ENCODE data around the gene LPP.

DNA sequence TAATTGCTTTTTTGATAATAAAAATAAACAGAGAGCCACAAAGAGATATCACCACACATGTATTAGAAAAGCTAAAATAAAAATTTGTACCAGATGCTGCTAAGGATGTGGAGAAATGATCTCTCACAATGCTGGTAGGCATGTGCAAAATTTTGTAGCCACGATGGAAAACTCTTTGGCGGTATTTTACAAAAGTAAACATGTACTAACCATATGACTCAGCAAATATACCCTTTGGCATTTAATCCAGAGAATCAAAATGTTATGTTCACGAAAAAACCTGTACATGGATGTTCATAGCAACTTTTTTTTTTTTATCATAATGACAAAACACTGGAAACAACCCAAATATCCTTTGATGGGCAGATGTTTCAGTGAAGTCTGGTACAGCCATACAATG lies 261.2 kb downstream of the LPP start:
- no peak for TF ChIP-seq POLR2A (IDR thresholded peaks at IDR 0.05; ENCODE audit: low read depth)
- TF ChIP-seq, protein P1, sequence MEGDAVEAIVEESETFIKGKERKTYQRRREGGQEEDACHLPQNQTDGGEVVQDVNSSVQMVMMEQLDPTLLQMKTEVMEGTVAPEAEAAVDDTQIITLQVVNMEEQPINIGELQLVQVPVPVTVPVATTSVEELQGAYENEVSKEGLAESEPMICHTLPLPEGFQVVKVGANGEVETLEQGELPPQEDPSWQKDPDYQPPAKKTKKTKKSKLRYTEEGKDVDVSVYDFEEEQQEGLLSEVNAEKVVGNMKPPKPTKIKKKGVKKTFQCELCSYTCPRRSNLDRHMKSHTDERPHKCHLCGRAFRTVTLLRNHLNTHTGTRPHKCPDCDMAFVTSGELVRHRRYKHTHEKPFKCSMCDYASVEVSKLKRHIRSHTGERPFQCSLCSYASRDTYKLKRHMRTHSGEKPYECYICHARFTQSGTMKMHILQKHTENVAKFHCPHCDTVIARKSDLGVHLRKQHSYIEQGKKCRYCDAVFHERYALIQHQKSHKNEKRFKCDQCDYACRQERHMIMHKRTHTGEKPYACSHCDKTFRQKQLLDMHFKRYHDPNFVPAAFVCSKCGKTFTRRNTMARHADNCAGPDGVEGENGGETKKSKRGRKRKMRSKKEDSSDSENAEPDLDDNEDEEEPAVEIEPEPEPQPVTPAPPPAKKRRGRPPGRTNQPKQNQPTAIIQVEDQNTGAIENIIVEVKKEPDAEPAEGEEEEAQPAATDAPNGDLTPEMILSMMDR (IDR thresholded peaks at IDR 0.05) = no peak
- no peak for TF ChIP-seq POLR2AphosphoS5 (IDR thresholded peaks at IDR 0.05)
